Measurements from ENCODE around the gene TMEM63C.

DNA sequence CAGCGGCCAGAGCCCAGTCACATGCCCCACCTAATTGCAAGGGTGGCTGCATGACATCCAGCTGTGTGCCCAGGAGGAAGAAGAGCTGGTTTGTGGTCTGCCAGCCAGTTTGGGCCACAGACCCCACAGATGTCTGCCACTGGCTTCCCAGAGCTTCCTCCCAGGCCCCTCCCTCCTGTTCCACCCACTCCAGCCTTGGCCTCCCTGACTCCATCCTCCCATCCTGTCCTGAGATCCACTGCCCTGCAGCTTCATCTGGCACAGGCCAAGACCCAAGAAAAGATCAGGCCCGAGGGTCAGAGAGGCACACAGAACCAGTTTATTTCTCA, 83.6 kb downstream of the TMEM63C start:
- TF ChIP-seq POLR2AphosphoS5 (IDR thresholded peaks at IDR 0.05; ENCODE audit: low read depth, low read length) = no peak
- TF ChIP-seq POLR2A (IDR thresholded peaks at IDR 0.05; ENCODE audit: low read depth, low read length) = no peak
